ENCODE results near the gene NPAS3.

- no peak for TF ChIP-seq CTCF (IDR thresholded peaks at IDR 0.05; ENCODE audit: borderline replicate concordance, extremely low read depth, low read length, poor library complexity, severe bottlenecking)
- no peak for TF ChIP-seq EZH2 (IDR thresholded peaks at IDR 0.05; ENCODE audit: borderline replicate concordance, low read depth, low read length, severe bottlenecking)
Observed at GRCh38 chr14:33026850-33027430, 88.3 kb downstream of the NPAS3 start.

Data from DND-41 (cell line).